Breast epithelium (tissue), 3 donors: ENCODE data around the gene EIF3C.
"Not testable (repeated sequence)": the region's sequence is repeated elsewhere in the genome, so short reads cannot be mapped to it uniquely, and the experiment has no call there.

Experiments
- POLR2A ChIP-seq: fragments of 450-650 bp; IDR thresholded peaks from one replicate; pipeline ENCODE4 v1.6.1; 2016; ENCODE audit warnings: antibody characterized with exemption, mild to moderate bottlenecking, moderate library complexity
- POLR2AphosphoS5 ChIP-seq, 3 donors: sonication (generic); formaldehyde crosslinking; IDR thresholded peaks; one replicate each; pipeline ENCODE4 v1.6.1; 2017; ENCODE audit warnings: antibody characterized with exemption in 3 of 3
- TF ChIP-seq, protein P1 (sequence below), 3 donors: fragments of 450-650 bp; IDR thresholded peaks; one replicate each; pipeline ENCODE4 v1.5.1; 2016 to 2017; ENCODE audit warnings: antibody characterized with exemption in 3 of 3, mild to moderate bottlenecking in 3 of 3, moderate library complexity in 3 of 3

DNA sequence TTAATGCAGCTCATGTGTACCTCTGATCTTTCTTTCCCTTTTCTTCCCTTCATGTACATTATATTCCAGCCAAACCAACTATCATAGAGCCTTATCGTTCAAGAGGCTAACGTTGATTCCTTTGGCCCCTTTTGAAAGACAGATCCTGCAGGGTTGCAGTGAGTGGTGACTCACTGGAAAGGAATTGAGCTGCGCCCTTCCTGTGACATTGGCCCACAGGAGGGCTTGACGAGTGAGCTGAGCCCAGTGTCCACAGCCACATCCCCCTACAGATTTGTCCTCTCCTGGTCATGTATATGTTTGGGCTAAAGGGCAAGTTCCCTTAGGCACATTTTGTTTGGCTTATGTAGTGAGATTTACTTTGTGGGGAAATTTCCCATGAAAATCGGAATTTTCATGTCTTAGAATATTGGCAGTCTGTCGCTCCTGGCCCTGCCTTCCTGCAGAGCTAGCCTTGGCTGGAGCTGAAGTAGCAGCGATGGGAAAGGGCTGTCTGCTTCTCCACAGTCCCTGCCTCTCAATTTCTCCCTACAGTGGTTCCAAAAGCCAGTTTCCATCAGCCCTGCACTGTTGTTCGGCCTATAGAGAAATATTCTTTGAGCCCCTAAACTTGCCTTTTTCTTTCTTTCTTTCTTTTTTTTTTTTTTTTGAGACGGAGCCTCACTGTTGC lies 21.3 kb downstream of the EIF3C start:
- TF ChIP-seq, protein P1, sequence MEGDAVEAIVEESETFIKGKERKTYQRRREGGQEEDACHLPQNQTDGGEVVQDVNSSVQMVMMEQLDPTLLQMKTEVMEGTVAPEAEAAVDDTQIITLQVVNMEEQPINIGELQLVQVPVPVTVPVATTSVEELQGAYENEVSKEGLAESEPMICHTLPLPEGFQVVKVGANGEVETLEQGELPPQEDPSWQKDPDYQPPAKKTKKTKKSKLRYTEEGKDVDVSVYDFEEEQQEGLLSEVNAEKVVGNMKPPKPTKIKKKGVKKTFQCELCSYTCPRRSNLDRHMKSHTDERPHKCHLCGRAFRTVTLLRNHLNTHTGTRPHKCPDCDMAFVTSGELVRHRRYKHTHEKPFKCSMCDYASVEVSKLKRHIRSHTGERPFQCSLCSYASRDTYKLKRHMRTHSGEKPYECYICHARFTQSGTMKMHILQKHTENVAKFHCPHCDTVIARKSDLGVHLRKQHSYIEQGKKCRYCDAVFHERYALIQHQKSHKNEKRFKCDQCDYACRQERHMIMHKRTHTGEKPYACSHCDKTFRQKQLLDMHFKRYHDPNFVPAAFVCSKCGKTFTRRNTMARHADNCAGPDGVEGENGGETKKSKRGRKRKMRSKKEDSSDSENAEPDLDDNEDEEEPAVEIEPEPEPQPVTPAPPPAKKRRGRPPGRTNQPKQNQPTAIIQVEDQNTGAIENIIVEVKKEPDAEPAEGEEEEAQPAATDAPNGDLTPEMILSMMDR (IDR thresholded peaks at IDR 0.05), result not testable (repeated sequence)
- TF ChIP-seq POLR2A; POLR2AphosphoS5 (IDR thresholded peaks at IDR 0.05): not testable (repeated sequence)
